Sigmoid colon (tissue), 4 donors: ENCODE measurements around the gene MITF.

Experiments used
- CTCF ChIP-seq, 4 experiments: fragments of 450-650 bp in 3 of 4; fragments of 200-600 bp in 1 of 4; IDR thresholded peaks; one replicate each; pipeline ENCODE4 v1.5.1; 2016 to 2019; ENCODE audit warnings: antibody characterized with exemption in 4 of 4, mild to moderate bottlenecking in 3 of 4, moderate library complexity in 2 of 4
- EP300 ChIP-seq, 4 donors: sonication (generic); formaldehyde crosslinking; IDR thresholded peaks; one replicate each; pipeline ENCODE4 v1.6.1; 2017; ENCODE audit warnings: antibody characterized with exemption in 4 of 4
- POLR2A ChIP-seq, 2 donors: fragments of 450-650 bp; IDR thresholded peaks; one replicate each; pipeline ENCODE4 v1.6.1; 2016; ENCODE audit warnings: antibody characterized with exemption in 2 of 2, mild to moderate bottlenecking in 2 of 2, moderate library complexity in 2 of 2

- TF ChIP-seq CTCF (IDR thresholded peaks at IDR 0.05) (no peak), POLR2A (IDR thresholded peaks at IDR 0.05) (no peak), EP300 (IDR thresholded peaks at IDR 0.05) (no peak)
Observed at GRCh38 chr3:69850849-69851248, 111.6 kb downstream of the MITF start.
